Kidney (tissue), 14 donors: ENCODE measurements around the gene KRT37. TPM values are rescaled to one million over a fixed set of nuclear protein-coding genes. Genes with fewer than 3 reads are reported as not detected.

Experiments used
- DNase-seq, 5 donors: peaks; one replicate each; pipeline ENCODE4 v3.0.0-alpha.2; 2013 to 2020
- FAIRE-seq: peaks from 2 replicates; lab custom pipeline; 2012; peaks lifted over from hg19 to GRCh38; lab: Jason Lieb, UNC
- H3K27ac ChIP-seq, 2 donors: one replicate each; pipeline ENCODE4 v1.7.0; 2013; ENCODE audit warnings: low read depth in 2 of 2, low read length in 2 of 2, inconsistent platforms in 1 of 2
- H3K27me3 ChIP-seq: one replicate; pipeline ENCODE4 v1.7.1; 2013; ENCODE audit warnings: low read length, inconsistent platforms; ENCODE audit not compliant: control insufficient read depth, insufficient read depth
- H3K36me3 ChIP-seq, 3 donors: one replicate each; pipeline versions ENCODE4 v1.7.0 to v1.7.1; 2013; ENCODE audit warnings: low read length in 3 of 3, control low read depth in 1 of 3, inconsistent platforms in 1 of 3; ENCODE audit not compliant: insufficient read depth in 3 of 3, control insufficient read depth in 2 of 3
- H3K4me1 ChIP-seq, 3 donors: one replicate each; pipeline versions ENCODE4 v1.7.0 to v1.7.1; 2013; ENCODE audit warnings: low read length in 3 of 3, inconsistent platforms in 1 of 3, low read depth in 1 of 3; ENCODE audit not compliant: control insufficient read depth in 2 of 3, insufficient read depth in 2 of 3
- H3K4me3 ChIP-seq, 3 donors: one replicate each; pipeline versions ENCODE4 v1.7.0 to v1.8.1; 2013; ENCODE audit warnings: low read length in 3 of 3, control low read depth in 1 of 3, inconsistent platforms in 1 of 3
- H3K9ac ChIP-seq, 3 donors: one replicate each; pipeline versions ENCODE4 v1.7.0 to v1.7.1; 2013; ENCODE audit warnings: low read length in 3 of 3, control low read depth in 1 of 3, inconsistent platforms in 1 of 3
- H3K9me3 ChIP-seq, 3 donors: one replicate each; pipeline versions ENCODE4 v1.7.0 to v1.7.1; 2013; ENCODE audit warnings: low read length in 3 of 3, control low read depth in 1 of 3, inconsistent platforms in 1 of 3; ENCODE audit not compliant: control insufficient read depth in 2 of 3, insufficient read depth in 1 of 3
- intact Hi-C: fragments of 100-400 bp; cut with DNase I; formaldehyde crosslinking; loops from one replicate; pipeline ENCODE4 v1.11.1; 2022
- polyA plus RNA-seq: library from polyadenylated mRNA; stranded (reverse); fragments of 350-450 nt; fragmentation: Illumina TruSeq; extraction: RNeasy Lipid Tissue Mini Kit (QIAGEN cat#74804); gene quantifications from one replicate; pipeline ENCODE4 v1.2.3, GENCODE V29; 2014; ENCODE audit warnings: low read depth, low replicate concordance; ENCODE audit not compliant: insufficient read depth
- total RNA-seq: library from RNA; stranded (reverse); fragmentation: NEBNext Ultra II Directional; extraction: Animal tissue kit (Norgen Biotek cat#: 25700); gene quantifications from one replicate; pipeline ENCODE4 v1.2.1, GENCODE V29; 2021
- TF ChIP-seq, protein P1 (sequence below): IDR thresholded peaks from 3 replicates; pipeline ENCODE4 v1.5.1; 2012; ENCODE audit warnings: mild to moderate bottlenecking, moderate library complexity, borderline replicate concordance; ENCODE audit not compliant: insufficient read depth; ENCODE audit errors: extremely low read depth
- donor health status: control.
- donor health status: control.
- donor health status: control.
- donor health status: control.
- donor health status: control.
- donor health status: DM: yes; HTN: yes; CAD: no.
- donor health status: Normal renal cell carcinoma (clear cell type).

Gene KRT37
- total and polyA plus RNA-seq, 2 donors from 2014 or later = not detected

DNA sequence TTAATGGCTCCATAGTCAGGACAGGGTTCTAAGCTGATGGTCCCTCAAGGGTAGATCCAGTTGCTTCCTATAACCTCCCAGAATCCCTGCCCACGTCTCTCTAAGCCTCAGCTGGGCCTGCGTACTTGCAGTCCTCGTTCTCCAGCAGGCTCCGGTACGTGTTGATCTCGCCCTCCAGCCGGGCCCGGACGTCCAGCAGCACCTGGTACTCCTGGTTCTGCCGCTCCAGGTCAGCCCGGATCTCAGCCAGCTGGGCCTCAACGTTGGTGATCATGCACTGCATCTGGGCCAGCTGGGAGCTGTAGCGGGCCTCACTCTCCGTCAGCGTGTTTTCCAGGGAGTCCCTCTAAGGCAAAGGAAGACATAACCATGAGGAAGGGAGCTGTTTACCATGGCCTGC lies 38.3 kb upstream of the KRT37 start:
- Histone ChIP-seq H3K27me3 (no peaks in the 10 kb centered on the region), H3K4me3 (no peak overlapping the region), H3K27ac (no peak overlapping the region), H3K9me3 (no peaks in the 10 kb centered on the region), H3K4me1 (no peaks in the 10 kb centered on the region), H3K9ac (no peak overlapping the region), H3K36me3 (no peaks in the 10 kb centered on the region)
- peak in 1 of 5 donors; percentile 61 for DNase-seq
- FAIRE-seq = no peak
- intact Hi-C loops = no loop called here
- TF ChIP-seq, protein P1, sequence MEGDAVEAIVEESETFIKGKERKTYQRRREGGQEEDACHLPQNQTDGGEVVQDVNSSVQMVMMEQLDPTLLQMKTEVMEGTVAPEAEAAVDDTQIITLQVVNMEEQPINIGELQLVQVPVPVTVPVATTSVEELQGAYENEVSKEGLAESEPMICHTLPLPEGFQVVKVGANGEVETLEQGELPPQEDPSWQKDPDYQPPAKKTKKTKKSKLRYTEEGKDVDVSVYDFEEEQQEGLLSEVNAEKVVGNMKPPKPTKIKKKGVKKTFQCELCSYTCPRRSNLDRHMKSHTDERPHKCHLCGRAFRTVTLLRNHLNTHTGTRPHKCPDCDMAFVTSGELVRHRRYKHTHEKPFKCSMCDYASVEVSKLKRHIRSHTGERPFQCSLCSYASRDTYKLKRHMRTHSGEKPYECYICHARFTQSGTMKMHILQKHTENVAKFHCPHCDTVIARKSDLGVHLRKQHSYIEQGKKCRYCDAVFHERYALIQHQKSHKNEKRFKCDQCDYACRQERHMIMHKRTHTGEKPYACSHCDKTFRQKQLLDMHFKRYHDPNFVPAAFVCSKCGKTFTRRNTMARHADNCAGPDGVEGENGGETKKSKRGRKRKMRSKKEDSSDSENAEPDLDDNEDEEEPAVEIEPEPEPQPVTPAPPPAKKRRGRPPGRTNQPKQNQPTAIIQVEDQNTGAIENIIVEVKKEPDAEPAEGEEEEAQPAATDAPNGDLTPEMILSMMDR = no peak

DNA sequence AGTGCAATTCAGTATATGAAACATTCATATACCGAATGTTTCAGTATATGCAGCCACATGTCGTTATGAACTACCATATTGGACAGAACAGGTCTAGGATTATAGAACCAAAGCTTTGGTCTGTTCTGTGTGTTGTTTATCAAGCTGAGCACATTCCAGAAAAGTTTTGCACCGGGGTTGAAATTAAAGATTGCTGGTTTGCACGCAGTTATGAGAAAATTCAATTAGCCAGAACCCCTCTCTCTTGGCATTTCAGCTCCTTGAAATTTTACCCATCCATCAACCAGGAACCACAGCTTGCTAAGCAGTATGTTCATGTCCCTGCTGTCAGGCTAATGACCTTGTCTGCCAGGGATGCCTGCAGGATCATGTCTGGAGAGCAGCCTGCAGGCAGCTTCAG lies 33.3 kb upstream of the KRT37 start:
- Histone ChIP-seq H3K27me3 (no peaks in the 10 kb centered on the region), H3K9ac (no peak overlapping the region), H3K36me3 (no peaks in the 10 kb centered on the region), H3K27ac (no peak overlapping the region), H3K9me3 (no peaks in the 10 kb centered on the region), H3K4me3 (no peak overlapping the region), H3K4me1 (no peaks in the 10 kb centered on the region)
- DNase-seq (no peak), FAIRE-seq (no peak)
- intact Hi-C loops = no loop called here
- TF ChIP-seq, protein P1 = no peak

DNA sequence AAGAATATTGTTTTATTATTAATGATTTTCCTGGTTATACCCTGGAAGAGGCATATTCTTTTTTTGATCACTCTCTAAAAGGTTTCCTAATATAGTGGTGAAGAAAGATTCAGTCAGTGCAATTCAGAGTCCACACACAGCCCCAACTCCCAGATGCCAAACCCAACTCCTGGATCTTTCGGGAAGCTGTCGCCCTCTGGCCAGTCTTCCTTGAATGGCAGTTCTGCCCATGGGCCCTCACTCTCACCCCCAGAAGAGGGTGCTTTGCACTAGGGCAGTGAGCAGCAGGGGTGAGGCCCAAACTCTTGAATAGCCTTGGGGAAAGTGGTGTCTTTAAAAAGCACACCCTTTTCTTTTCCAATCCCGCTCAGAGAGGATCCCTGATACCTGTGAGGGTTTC lies 31.8 kb upstream of the KRT37 start:
- no peaks in the 10 kb centered on the region for H3K27me3 ChIP-seq
- intact Hi-C loops = no loop called here
- no peaks in the 10 kb centered on the region for H3K36me3 ChIP-seq
- no peak for DNase-seq
- no peak for FAIRE-seq
- no peak overlapping the region for H3K9ac ChIP-seq
- no peak overlapping the region for H3K4me3 ChIP-seq
- H3K4me1 ChIP-seq = no peaks in the 10 kb centered on the region
- H3K9me3 ChIP-seq = no peaks in the 10 kb centered on the region
- no peak overlapping the region for H3K27ac ChIP-seq
- TF ChIP-seq, protein P1 = peak; percentile 30

- intact Hi-C loops = no loop called here
- no peaks in the 10 kb centered on the region for H3K4me1 ChIP-seq
- H3K9me3 ChIP-seq = no peaks in the 10 kb centered on the region
- no peaks in the 10 kb centered on the region for H3K27me3 ChIP-seq
- no peak overlapping the region for H3K27ac ChIP-seq
- FAIRE-seq (no peak), DNase-seq (no peak)
- no peak overlapping the region for H3K4me3 ChIP-seq
- no peaks in the 10 kb centered on the region for H3K36me3 ChIP-seq
- no peak overlapping the region for H3K9ac ChIP-seq
- TF ChIP-seq, protein P1 = no peak
These were observed 30.9 kb upstream of the KRT37 start for GRCh38 chr17:41455236-41455635.
